ENCODE results near the gene CBLC.

The CBLC gene

GRCh38 chr19:44756089-44756562, 21.6 kb upstream of the CBLC start:
- no peak overlapping the region for H2AFZ ChIP-seq (ENCODE audit: low read depth, low read length)
- H3K27ac ChIP-seq (ENCODE audit: low read length, poor library complexity, severe bottlenecking), result no peak overlapping the region
- peak overlapping the region in 1 of 2 experiments; percentile 92 for H2BK12ac ChIP-seq (ENCODE audit: low read length in 2 of 2)
- WGBS, result 85% methylated on average over 7 of the region's 7 CpGs
- no peak overlapping the region for H3K23ac ChIP-seq (ENCODE audit: low read length in 2 of 2)
- no peak for DNase-seq
- peaks cover 39 to 69% of the 10 kb centered on the region in 2 experiments for H3K36me3 ChIP-seq (ENCODE audit: control insufficient read depth in 1 of 2, insufficient read depth in 2 of 2, low read depth in 1 of 2, low read length in 2 of 2)
- peak overlapping the region; percentile 50 for H2BK120ac ChIP-seq (ENCODE audit: low read depth, low read length)
- H3K9ac ChIP-seq (ENCODE audit: low read length), result peak overlapping the region; percentile 6
- peak overlapping the region in 1 of 2 experiments; percentile 4 for H3K4ac ChIP-seq (ENCODE audit: low read depth in 1 of 2, low read length in 2 of 2)
- peak overlapping the region; percentile 87 for H2BK15ac ChIP-seq (ENCODE audit: low read depth, poor library complexity, severe bottlenecking)
- H3K4me2 ChIP-seq (ENCODE audit: low read length, poor library complexity, severe bottlenecking), result no peak overlapping the region
- H2BK5ac ChIP-seq (ENCODE audit: low read depth, low read length, poor library complexity, severe bottlenecking), result no peak overlapping the region
- peak overlapping the region in 1 of 2 experiments; percentile 13 for H3K14ac ChIP-seq (ENCODE audit: low read length in 2 of 2)
- peak overlapping the region; percentile 35 for H4K8ac ChIP-seq (ENCODE audit: low read length)
- H3K4me1 ChIP-seq (ENCODE audit: control insufficient read depth, insufficient read depth, low read depth, low read length), result peaks cover 63% of the 10 kb centered on the region
- peak overlapping the region in 1 of 2 experiments; percentile 64 for H3K18ac ChIP-seq (ENCODE audit: low read depth in 1 of 2, low read length in 2 of 2)
- H3K79me1 ChIP-seq (replicated peaks; ENCODE audit: low read length, poor library complexity, severe bottlenecking), result peaks cover 2% of the 10 kb centered on the region
- H4K91ac ChIP-seq (ENCODE audit: low read length), result peak overlapping the region; percentile 15
- peak overlapping the region in 1 of 2 experiments; percentile 7 for H3K4me3 ChIP-seq (ENCODE audit: insufficient read depth in 1 of 2, low read depth in 1 of 2, low read length in 2 of 2)
- H2AK5ac ChIP-seq (ENCODE audit: low read length, severe bottlenecking), result no peak overlapping the region
- no peaks in the 10 kb centered on the region for H3K27me3 ChIP-seq (ENCODE audit: control insufficient read depth in 1 of 2, insufficient read depth in 1 of 2, low read length in 2 of 2)
- no peaks in the 10 kb centered on the region for H3K9me3 ChIP-seq (ENCODE audit: control insufficient read depth, low read length)

- WGBS, result 7% methylated on average over 52 of the region's 53 CpGs
- Histone ChIP-seq H4K8ac (ENCODE audit: low read length) (peak overlapping the region; percentile 93), H2BK5ac (ENCODE audit: low read depth, low read length, poor library complexity, severe bottlenecking) (no peak overlapping the region), H3K9me3 (ENCODE audit: control insufficient read depth, low read length) (no peaks in the 10 kb centered on the region), H2AFZ (ENCODE audit: low read depth, low read length) (no peak overlapping the region), H3K18ac (ENCODE audit: low read depth in 1 of 2, low read length in 2 of 2) (peak overlapping the region; percentile 93 to 98), H3K79me1 (replicated peaks; ENCODE audit: low read length, poor library complexity, severe bottlenecking) (peaks cover 2% of the 10 kb centered on the region), H3K27me3 (ENCODE audit: control insufficient read depth in 1 of 2, insufficient read depth in 1 of 2, low read length in 2 of 2) (no peaks in the 10 kb centered on the region), H4K91ac (ENCODE audit: low read length) (peak overlapping the region; percentile 97), H3K4me2 (ENCODE audit: low read length, poor library complexity, severe bottlenecking) (peak overlapping the region; percentile 79), H3K4me1 (ENCODE audit: control insufficient read depth, insufficient read depth, low read depth, low read length) (peaks cover 60% of the 10 kb centered on the region), H3K9ac (ENCODE audit: low read length) (peak overlapping the region; percentile 75), H2BK15ac (ENCODE audit: low read depth, poor library complexity, severe bottlenecking) (peak overlapping the region; percentile 87), H3K4me3 (ENCODE audit: insufficient read depth in 1 of 2, low read depth in 1 of 2, low read length in 2 of 2) (peak overlapping the region; percentile 49 to 72), H2AK5ac (ENCODE audit: low read length, severe bottlenecking) (peak overlapping the region; percentile 33), H3K23ac (ENCODE audit: low read length in 2 of 2) (peak overlapping the region in 1 of 2 experiments; percentile 2), H2BK120ac (ENCODE audit: low read depth, low read length) (peak overlapping the region; percentile 44), H3K36me3 (ENCODE audit: control insufficient read depth in 1 of 2, insufficient read depth in 2 of 2, low read depth in 1 of 2, low read length in 2 of 2) (peaks cover 34 to 61% of the 10 kb centered on the region in 2 experiments), H3K4ac (ENCODE audit: low read depth in 1 of 2, low read length in 2 of 2) (peak overlapping the region; percentile 71 to 86), H2BK12ac (ENCODE audit: low read length in 2 of 2) (peak overlapping the region; percentile 92 to 97), H3K27ac (ENCODE audit: low read length, poor library complexity, severe bottlenecking) (no peak overlapping the region), H3K14ac (ENCODE audit: low read length in 2 of 2) (peak overlapping the region in 1 of 2 experiments; percentile 92)
- peak; percentile 85 for DNase-seq
Measured at GRCh38 chr19:44757057-44757734, 20.5 kb upstream of the CBLC start.

GRCh38 chr19:44757735-44758505, 19.8 kb upstream of the CBLC start:
- Histone ChIP-seq H3K27ac (ENCODE audit: low read length, poor library complexity, severe bottlenecking) (no peak overlapping the region), H2BK12ac (ENCODE audit: low read length in 2 of 2) (peak overlapping the region; percentile 61 to 88), H3K4ac (ENCODE audit: low read depth in 1 of 2, low read length in 2 of 2) (peak overlapping the region; percentile 62 to 69), H3K79me1 (replicated peaks; ENCODE audit: low read length, poor library complexity, severe bottlenecking) (peaks cover 2% of the 10 kb centered on the region), H3K23ac (ENCODE audit: low read length in 2 of 2) (peak overlapping the region in 1 of 2 experiments; percentile 16), H3K9me3 (ENCODE audit: control insufficient read depth, low read length) (no peaks in the 10 kb centered on the region), H2AFZ (ENCODE audit: low read depth, low read length) (no peak overlapping the region), H2AK5ac (ENCODE audit: low read length, severe bottlenecking) (no peak overlapping the region), H3K4me1 (ENCODE audit: control insufficient read depth, insufficient read depth, low read depth, low read length) (peaks cover 55% of the 10 kb centered on the region), H3K9ac (ENCODE audit: low read length) (peak overlapping the region; percentile 75), H2BK15ac (ENCODE audit: low read depth, poor library complexity, severe bottlenecking) (peak overlapping the region; percentile 15), H2BK5ac (ENCODE audit: low read depth, low read length, poor library complexity, severe bottlenecking) (no peak overlapping the region), H4K91ac (ENCODE audit: low read length) (peak overlapping the region; percentile 67), H3K4me3 (ENCODE audit: insufficient read depth in 1 of 2, low read depth in 1 of 2, low read length in 2 of 2) (peak overlapping the region; percentile 49 to 72), H2BK120ac (ENCODE audit: low read depth, low read length) (peak overlapping the region; percentile 44), H3K18ac (ENCODE audit: low read depth in 1 of 2, low read length in 2 of 2) (peak overlapping the region; percentile 74 to 98), H4K8ac (ENCODE audit: low read length) (peak overlapping the region; percentile 74), H3K4me2 (ENCODE audit: low read length, poor library complexity, severe bottlenecking) (peak overlapping the region; percentile 79), H3K14ac (ENCODE audit: low read length in 2 of 2) (peak overlapping the region in 1 of 2 experiments; percentile 69), H3K27me3 (ENCODE audit: control insufficient read depth in 1 of 2, insufficient read depth in 1 of 2, low read length in 2 of 2) (no peaks in the 10 kb centered on the region), H3K36me3 (ENCODE audit: control insufficient read depth in 1 of 2, insufficient read depth in 2 of 2, low read depth in 1 of 2, low read length in 2 of 2) (peaks cover 34 to 53% of the 10 kb centered on the region in 2 experiments)
- under 1% methylated on average over 68 of the region's 68 CpGs for WGBS
- DNase-seq, result peak; percentile 88

GRCh38 chr19:44758596-44758995, 19.1 kb upstream of the CBLC start:
- peaks cover 34 to 51% of the 10 kb centered on the region in 2 experiments for H3K36me3 ChIP-seq (ENCODE audit: control insufficient read depth in 1 of 2, insufficient read depth in 2 of 2, low read depth in 1 of 2, low read length in 2 of 2)
- H4K8ac ChIP-seq (ENCODE audit: low read length), result peak overlapping the region; percentile 64
- WGBS, result 24% methylated on average over 9 of the region's 9 CpGs
- H3K23ac ChIP-seq (ENCODE audit: low read length in 2 of 2), result no peak overlapping the region
- H3K79me1 ChIP-seq (replicated peaks; ENCODE audit: low read length, poor library complexity, severe bottlenecking), result peaks cover 2% of the 10 kb centered on the region
- peak overlapping the region; percentile 29 to 69 for H3K4ac ChIP-seq (ENCODE audit: low read depth in 1 of 2, low read length in 2 of 2)
- peaks cover 50% of the 10 kb centered on the region for H3K4me1 ChIP-seq (ENCODE audit: control insufficient read depth, insufficient read depth, low read depth, low read length)
- H3K27ac ChIP-seq (ENCODE audit: low read length, poor library complexity, severe bottlenecking), result no peak overlapping the region
- no peak overlapping the region for H4K91ac ChIP-seq (ENCODE audit: low read length)
- H2BK5ac ChIP-seq (ENCODE audit: low read depth, low read length, poor library complexity, severe bottlenecking), result no peak overlapping the region
- H3K9ac ChIP-seq (ENCODE audit: low read length), result peak overlapping the region; percentile 75
- peak overlapping the region; percentile 44 for H2BK120ac ChIP-seq (ENCODE audit: low read depth, low read length)
- no peak overlapping the region for H2AK5ac ChIP-seq (ENCODE audit: low read length, severe bottlenecking)
- no peaks in the 10 kb centered on the region for H3K27me3 ChIP-seq (ENCODE audit: control insufficient read depth in 1 of 2, insufficient read depth in 1 of 2, low read length in 2 of 2)
- H3K14ac ChIP-seq (ENCODE audit: low read length in 2 of 2), result peak overlapping the region in 1 of 2 experiments; percentile 37
- peak overlapping the region; percentile 61 to 88 for H2BK12ac ChIP-seq (ENCODE audit: low read length in 2 of 2)
- DNase-seq, result peak; percentile 51
- H3K9me3 ChIP-seq (ENCODE audit: control insufficient read depth, low read length), result no peaks in the 10 kb centered on the region
- no peak overlapping the region for H2AFZ ChIP-seq (ENCODE audit: low read depth, low read length)
- H3K4me3 ChIP-seq (ENCODE audit: insufficient read depth in 1 of 2, low read depth in 1 of 2, low read length in 2 of 2), result peak overlapping the region; percentile 20 to 72
- H3K18ac ChIP-seq (ENCODE audit: low read depth in 1 of 2, low read length in 2 of 2), result peak overlapping the region; percentile 74 to 98
- H2BK15ac ChIP-seq (ENCODE audit: low read depth, poor library complexity, severe bottlenecking), result peak overlapping the region; percentile 34
- peak overlapping the region; percentile 79 for H3K4me2 ChIP-seq (ENCODE audit: low read length, poor library complexity, severe bottlenecking)
